GM21360 (cell line): ENCODE measurements around the gene KCNK13.

ENCODE experiments used
- ATAC-seq: cut with Tn5 transposase; IDR thresholded peaks from one replicate; pipeline ENCODE4 v1.9.1; 2021; ENCODE audit warnings: mild to moderate bottlenecking, moderate library complexity; ENCODE audit not compliant: unreplicated experiment

KCNK13 gene

DNA sequence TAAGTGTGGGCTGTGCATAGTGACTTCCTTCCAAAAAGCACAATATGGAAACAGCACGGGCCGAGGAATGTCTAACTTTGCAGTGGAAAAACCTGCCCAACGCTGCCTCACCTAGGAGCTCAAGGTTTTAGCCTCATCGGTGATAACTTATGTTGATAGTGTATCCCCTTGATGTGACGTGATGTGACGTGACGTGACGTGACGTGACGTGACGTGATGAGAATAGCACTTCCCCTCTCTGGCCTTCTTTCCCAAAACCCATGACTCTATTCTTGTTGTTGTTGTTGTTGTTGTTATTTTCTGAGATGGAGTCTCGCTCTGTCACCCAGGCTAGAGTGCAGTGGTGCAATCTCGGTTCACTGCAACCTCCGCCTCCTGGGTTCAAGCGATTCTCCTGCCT, 64.5 kb downstream of the KCNK13 start:
- ATAC-seq: no peak

DNA sequence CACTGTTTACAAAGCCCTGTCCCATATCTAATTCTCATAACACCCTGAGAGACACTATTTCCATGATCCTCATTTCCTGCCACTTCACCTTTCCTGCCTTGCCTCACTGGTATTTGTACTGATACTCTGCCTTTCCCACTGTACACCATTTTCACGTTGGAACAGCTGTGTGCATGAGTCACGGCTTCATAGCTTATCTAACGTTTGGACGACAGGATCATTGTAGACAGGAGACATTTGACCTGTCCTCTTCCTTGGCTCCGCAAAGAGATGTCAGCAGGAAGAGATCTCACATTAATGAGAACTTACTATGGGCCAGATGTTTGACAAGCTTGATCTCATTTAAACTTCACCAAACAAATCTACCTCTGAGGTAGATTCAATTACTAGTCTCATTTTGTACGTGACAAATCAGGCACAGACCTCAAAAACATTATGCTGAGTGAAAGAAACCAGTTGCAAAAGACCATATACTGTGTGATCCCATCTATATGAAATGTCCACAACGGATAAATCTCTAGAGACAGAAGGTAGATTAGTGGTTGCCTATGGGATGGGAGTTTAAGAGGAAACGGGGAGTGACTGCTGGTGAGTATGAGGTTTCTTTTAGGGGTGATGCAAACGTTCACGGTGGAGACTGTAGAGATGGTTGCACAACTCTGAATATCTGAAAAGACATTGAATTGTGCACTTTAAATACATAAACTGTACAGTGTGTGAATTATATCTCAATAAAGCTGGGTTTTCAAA, 71.2 kb downstream of the KCNK13 start:
- no peak for ATAC-seq

DNA sequence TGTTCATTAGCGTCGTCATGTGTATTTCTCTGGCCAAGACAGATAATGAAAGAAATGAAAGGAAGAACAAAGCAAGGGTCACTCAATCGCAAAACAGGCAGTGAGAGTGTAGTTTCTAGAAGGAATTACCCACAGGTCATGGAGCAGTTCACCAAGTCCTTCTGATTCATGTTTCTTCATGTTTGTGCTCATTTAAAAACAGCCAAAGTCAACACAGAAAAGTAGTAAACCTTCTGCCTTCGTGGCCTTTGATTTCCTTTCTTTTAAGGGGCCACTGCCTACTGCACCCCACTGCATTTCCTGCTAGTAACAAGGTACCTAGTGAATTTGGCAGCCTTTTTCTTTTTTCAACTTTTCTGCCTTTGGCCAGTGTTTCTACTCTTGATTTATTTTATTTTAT, 75.1 kb downstream of the KCNK13 start:
- no peak for ATAC-seq

DNA sequence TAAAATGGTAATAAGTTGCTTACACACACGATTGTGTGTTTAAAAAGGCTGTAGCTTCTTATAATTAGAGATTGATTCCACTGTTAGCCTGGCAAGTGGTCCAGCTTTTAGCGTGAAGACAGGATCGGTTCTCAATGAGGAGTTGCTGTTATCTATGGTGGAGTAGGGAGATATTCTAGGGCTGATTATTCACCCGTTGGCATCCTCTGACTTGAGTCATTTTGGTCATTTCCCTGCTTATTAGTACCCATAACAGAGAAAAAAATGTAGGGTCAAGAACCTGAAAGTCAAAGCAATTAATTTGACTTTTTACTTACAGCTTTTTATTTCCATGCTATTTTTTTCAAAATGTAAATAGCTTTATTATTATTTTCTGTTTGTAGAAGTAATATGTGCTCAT, 76.0 kb downstream of the KCNK13 start:
- no peak for ATAC-seq

DNA sequence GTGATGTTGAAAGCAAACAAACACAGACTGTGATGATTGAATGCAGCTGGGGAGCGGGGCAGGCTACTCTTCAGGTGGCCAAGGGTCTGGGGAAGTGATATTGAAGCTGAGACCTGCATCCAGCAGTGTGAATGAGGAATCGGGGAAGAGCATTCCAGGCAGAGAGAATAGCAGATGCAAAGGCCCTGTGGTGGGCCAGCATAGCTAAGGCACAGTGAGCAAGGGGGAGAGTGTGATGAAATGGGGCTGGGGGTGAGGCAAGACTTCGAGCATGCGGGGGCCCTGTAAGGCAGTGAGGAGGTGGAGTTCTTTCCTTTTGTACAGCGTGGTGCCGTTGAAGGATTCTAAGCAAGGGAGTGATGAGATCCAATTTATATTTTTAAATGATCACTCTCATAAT, 77.4 kb downstream of the KCNK13 start:
- ATAC-seq: no peak

DNA sequence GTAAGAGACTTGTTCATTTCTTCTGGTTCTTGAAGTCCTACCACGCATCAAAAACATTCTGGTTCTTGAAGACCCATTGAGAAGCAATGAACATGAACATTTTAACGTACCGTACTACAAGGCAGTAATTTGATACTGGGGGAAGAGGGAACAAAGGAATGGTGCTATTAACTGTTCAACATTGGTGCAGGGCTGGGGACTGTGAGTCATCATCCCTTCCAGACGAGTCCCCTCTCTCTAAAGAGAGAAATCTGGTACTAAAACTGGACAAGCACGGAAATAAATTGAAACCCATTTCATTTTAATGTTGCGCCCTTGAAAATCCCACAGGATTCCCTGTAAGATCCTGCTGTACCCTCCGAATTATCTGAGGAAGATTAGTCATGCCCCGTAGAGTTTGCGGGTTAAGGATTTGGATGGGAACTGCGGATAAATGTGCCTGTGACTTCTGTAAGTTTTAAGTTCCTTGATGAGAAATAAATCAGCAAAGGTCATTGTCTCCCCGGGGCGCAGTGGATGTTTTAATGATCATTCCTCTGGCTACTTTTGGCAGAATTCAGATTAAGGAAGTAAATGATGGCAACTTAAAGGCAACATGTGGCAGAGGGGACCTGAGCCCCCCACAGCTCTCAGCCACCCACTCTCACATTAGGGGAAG, 78.6 kb downstream of the KCNK13 start:
- ATAC-seq: no peak

DNA sequence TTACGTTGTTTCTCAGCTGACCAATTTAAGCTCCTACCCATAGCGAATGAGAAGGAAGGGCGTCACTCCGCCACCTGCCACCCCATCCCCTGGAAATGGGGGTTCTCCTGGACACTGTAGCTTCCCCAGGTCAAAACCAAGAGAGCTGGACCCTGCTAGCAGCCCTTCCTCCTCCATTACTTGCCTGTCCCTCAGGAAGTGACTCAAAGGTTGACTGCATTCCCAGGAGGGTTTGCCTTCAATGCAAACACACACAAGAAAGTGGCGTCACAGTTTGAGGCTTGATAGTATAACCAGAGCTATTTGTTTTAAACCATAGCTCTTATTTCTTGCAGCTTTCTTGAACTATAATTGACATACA, 79.1 kb downstream of the KCNK13 start:
- no peak for ATAC-seq

DNA sequence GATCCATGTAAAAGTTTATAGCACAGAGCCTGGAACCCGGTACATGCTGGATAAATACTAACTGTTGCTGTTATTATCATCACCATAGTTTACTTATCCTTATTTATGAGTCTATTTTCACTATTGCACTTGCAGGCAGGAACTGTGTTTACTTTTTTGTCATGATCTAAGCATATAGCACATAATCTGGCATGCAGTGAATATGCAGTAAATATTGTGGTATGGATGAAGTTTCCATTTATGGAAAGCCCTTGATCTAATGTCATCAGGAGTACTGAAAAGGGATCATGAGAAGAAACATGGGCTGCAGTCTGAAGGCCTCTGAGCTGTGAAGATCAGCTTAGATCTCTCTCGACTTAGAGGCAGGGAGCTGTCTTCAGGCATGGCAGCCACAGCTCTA, 91.6 kb downstream of the KCNK13 start:
- ATAC-seq: no peak

DNA sequence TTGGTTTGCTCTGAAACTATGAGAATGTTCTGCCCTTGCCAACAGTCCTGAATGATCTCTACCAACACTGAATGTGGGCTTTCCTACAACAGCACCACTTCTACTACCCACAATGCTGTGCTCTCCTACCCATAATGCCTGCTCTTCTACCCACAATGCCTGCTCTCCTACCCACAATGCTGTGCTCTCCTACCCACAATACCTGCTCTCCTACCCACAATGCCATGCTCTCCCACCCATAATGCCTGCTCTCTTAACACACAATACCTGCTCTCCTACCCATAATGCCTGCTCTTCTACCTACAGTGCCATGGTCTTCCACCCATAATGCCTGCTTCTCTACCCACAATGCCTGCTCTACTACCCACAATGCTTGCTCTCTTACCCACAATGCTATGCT, 92.3 kb downstream of the KCNK13 start:
- no peak for ATAC-seq

DNA sequence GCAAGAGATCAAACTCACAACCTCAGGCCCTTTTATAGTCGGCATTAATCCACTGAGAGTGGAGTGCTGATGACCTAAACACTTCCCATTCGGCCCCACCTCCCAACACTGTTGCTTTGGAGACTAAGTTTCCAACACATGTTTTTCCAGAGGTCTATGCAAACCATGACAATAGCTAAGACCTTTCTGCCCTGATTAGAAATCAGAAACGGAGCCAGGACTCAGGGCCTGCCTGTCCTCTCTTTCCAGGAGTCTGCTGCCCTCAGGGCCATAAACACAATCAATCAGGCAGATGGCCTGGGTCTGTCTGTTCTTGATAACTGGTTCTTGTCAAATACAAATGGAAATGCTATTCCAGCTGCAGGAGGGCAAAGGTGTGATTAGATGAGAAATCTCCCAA, 97.4 kb downstream of the KCNK13 start:
- no peak for ATAC-seq

DNA sequence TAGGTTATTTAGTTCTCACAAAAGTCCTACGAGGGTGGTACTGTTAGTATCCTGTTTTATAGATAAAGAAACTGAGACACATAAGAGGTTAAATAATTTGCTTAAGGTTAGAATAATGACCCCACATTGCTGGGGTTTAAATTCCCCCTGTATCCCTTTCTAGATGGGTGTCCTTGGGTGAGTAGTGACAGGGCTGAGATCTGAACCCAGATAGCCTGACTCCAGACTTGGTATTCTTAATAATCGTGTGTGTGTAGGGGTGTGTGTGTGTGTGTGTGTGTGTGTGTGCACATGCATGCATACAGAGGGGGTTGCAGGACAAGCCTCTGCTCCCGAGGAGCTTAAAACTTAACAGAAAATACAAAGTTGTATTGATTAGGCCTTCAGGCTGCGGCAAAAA, 97.9 kb downstream of the KCNK13 start:
- no peak for ATAC-seq

DNA sequence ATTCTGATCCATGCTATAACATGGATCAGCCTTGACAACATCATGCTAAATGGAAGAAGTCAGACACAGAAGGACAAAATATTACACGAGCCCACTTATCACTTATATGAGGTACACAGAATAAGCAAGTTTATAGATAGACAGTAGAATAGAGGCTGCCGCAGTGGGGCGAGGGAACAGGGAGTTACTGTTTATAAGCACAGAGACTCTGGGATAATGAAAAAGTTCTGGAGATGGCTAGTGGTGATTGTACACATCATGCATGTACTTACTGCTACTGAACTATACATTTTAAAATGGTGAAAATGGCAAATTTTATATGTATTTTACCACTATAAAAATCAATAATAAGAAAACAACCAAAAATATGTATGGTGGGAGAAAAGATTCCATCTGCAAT, 99.3 kb downstream of the KCNK13 start:
- ATAC-seq: no peak

DNA sequence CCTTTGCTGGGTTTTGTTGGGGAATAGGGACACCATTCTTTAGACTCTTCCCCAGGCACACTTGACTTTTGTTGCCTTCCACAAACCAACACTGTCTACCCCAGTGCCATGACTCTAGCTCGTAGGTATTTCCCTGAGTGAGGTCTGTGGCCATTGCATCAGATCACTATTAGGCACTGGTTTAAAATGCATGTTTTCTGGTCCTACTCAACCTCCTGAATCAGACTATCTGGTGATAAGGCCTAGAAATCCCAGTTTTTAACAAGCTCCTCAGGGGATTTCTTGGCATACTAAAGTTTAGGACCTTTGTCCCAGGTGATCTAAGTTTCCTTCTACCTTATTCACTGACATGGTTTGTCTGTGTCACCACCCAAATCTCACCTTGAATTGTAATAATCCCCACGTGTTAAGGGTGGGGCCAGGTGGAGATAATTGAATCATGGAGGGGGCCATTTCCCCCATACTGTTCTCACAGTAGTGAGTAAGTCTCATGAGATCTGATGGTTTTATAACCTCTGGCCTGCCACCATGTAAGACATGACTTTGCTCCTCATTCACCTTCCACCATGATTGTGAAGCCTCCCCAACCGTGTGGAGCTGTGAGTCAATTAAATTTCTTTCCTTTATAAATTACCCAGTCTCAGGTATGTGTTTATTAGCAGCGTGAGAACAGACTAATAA, 106.8 kb downstream of the KCNK13 start:
- ATAC-seq: no peak

DNA sequence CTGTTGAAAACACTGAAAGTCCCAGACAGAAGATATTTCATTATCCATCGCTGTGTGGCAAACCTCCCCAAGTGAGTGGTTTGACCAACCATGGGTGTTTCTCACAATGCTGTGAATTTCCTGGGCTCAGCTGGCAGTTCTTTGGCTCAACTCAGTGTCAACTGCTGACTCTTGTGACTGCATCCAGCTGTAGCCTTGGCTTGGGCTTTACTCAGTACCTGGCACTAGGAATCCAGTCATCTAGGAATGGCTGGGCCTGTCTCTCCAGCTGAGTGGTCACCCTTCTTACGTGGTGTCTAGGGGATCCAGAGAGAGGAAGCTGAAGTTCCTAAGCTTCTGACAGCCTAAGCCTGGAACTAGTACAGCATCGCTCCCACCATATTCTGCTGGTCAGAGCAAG, 113.8 kb downstream of the KCNK13 start:
- ATAC-seq: no peak

DNA sequence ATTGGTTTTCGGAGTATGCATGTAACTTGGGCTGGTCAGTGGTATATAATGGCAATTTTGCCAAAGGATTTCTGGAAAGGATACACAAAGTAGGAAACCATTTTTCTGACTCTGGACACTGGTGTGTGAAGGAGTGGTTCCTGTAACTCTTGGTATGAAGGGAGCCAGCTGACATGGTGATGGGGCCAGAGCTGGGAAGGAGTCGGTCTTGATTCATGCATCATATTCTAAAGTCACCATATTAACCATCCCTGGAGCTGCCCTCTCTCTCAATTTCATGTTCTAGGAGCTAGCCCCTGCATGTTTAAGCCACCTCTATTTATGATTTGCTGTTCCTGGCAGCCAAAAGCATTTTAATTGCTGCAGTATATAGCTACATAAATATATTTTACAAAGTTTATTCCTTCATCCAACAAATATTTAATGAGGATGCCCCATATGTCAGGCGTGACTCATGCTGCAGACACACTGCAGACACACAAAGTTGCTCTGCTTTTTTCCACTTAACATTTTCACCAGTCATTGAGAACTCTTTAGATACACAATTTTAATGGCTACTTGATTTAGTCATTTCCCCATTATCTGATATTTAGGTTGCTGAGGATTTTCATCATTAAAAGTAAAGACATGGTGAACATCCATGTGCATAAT, 115.9 kb downstream of the KCNK13 start:
- no peak for ATAC-seq

DNA sequence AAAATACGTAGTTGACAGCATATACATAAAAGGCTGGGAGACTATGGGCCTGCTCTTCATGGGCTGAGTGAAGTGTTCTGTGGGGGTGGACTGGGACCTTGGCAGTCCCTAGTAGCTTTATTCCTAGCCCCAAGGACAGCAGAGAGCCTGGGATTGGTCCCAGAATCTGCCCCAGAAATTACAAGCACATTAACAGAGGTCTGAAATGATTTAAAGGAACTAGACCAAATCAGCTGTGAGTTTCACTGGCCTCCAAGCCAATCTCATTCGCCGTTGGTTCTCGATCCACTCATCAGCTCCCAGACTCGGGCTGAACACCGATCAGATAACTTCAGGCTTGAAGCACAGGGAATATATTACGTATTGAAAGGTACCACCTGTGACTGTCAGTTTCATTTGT, 117.6 kb downstream of the KCNK13 start:
- ATAC-seq: no peak

DNA sequence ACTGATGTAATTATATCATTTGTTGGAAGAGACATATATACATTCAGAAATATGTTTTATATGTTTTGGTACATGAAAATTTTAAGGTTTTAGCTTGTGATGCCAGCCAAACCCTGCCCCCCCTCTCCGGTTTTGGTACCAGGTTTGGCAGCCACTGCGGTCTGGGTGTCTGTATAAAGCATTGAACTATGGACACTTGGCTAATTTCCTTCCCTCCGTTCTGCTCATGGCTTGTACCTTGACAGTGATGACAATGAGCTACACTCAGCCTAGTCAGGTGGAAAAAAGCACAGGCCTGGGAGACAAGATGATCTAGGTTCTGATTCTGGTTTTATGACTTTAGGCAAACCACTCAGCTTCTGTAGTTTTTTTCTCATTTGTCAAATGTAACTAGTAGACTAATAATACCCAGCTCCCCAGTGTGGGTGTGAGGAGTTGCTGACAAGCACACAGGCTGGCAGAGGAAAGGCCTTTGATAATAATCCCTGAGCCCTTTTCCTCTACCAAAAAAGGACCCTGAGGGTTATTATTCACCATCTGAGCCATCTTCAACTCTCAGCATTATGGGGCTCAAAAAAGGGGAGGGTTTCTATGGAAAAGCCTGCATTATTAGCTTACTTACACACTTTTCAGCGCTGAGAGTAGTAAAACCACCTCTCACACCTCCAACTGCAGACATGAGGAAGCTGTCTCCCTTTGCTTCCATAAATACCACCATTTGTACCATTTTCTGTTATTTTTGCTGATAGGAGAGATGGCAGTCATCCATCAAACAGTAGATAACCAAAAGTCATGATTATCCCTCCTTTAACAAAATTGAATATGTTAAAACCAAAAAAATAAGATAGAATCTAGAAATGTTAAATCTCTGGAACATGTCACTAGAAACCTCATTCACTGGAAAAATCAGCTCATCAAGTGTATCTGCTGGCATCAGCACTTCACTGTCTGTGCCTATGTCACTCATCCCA, 118.3 kb downstream of the KCNK13 start:
- ATAC-seq: no peak

DNA sequence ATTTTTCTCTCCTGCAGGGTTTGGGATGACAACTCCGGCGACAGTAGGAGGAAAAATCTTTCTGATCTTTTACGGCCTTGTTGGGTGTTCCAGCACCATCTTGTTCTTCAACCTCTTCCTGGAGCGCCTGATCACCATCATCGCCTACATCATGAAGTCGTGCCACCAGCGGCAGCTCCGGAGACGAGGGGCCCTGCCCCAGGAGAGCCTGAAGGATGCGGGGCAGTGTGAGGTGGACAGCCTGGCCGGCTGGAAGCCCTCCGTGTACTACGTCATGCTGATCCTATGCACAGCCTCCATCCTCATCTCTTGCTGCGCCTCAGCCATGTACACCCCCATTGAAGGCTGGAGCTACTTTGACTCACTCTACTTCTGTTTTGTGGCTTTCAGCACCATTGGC, 122.3 kb downstream of the KCNK13 start:
- no peak for ATAC-seq

DNA sequence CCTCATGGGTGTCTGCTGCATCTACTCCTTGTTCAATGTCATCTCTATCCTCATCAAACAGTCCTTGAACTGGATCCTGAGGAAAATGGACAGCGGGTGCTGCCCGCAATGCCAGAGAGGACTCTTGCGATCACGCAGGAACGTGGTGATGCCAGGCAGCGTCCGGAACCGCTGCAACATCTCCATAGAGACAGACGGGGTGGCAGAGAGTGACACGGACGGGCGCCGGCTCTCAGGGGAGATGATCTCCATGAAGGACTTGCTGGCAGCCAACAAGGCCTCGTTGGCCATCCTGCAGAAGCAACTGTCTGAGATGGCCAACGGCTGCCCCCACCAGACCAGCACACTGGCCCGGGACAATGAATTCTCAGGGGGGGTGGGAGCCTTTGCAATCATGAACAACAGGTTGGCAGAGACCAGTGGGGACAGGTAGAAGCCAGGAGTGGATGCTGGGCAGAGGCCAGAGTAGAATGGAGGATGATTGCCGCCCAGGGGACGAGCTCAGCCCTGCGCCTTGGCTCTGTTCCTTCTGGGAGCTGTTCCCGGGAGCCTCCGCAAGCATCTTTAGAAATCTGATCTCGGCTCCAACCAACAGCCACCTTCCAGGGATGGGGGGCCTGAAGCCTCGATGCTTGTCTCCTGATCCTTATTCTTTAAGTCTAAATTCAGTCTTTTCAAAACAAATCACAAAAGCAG, 122.9 kb downstream of the KCNK13 start:
- ATAC-seq: no peak

DNA sequence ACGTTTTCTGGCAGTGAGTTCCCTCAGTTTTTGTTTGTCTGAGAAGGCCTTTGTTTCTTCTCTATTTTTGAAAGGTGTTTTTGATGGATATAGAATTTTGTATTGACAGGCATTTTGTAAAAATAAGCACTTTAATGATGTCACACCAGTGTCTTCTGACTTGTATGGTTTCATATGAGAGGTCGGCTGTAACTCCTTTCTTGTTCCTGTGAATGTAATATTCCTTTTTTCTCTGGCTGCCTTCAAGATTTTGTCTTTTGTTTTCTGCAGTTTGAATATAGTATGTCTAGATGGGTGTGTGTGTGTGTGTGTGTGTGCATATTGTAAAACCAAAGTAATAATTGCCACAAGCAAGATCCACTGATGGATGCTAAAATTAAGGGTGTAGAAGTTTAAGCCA, 126.8 kb downstream of the KCNK13 start:
- ATAC-seq: no peak
